ENCODE measurements around the gene LRRC4C.

- TF ChIP-seq CTCF (IDR thresholded peaks at IDR 0.05) (no peak), POLR2A (IDR thresholded peaks at IDR 0.05) (no peak)
Observed at GRCh38 chr11:40161854-40162410, 1297.5 kb downstream of the LRRC4C start.
